Measurements from ENCODE around the gene INTS11.

DNA sequence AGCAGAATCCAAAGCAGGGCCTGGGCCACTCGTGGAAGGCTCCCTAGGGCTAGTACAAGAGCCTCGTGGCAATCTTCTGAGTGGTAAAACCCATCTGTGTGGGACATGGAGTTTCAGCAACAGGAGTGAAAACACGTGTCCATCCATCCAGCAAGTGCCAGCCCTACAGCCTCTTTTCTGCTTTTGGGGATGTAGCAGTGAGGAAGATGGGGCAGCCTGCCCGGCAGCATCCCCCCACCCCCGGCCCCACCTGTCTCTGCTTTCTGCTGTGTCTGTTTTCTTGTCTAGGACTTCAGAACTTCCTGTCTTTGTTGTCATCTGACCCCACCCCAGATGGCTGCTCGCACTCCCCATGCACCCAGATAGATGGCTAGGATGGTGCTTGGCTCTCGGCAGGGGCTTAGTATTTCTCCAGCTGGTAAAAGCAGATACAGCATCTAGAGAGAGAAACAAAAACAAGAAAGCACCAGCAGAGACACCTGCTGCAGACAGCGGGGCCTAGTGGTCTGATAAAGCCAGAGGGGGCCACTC is 1.7 kb upstream of the INTS11 start:
- no peak for TF ChIP-seq YY1 (IDR thresholded peaks at IDR 0.05; ENCODE audit: low read depth)
- TF ChIP-seq, protein P1, sequence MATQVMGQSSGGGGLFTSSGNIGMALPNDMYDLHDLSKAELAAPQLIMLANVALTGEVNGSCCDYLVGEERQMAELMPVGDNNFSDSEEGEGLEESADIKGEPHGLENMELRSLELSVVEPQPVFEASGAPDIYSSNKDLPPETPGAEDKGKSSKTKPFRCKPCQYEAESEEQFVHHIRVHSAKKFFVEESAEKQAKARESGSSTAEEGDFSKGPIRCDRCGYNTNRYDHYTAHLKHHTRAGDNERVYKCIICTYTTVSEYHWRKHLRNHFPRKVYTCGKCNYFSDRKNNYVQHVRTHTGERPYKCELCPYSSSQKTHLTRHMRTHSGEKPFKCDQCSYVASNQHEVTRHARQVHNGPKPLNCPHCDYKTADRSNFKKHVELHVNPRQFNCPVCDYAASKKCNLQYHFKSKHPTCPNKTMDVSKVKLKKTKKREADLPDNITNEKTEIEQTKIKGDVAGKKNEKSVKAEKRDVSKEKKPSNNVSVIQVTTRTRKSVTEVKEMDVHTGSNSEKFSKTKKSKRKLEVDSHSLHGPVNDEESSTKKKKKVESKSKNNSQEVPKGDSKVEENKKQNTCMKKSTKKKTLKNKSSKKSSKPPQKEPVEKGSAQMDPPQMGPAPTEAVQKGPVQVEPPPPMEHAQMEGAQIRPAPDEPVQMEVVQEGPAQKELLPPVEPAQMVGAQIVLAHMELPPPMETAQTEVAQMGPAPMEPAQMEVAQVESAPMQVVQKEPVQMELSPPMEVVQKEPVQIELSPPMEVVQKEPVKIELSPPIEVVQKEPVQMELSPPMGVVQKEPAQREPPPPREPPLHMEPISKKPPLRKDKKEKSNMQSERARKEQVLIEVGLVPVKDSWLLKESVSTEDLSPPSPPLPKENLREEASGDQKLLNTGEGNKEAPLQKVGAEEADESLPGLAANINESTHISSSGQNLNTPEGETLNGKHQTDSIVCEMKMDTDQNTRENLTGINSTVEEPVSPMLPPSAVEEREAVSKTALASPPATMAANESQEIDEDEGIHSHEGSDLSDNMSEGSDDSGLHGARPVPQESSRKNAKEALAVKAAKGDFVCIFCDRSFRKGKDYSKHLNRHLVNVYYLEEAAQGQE (IDR thresholded peaks at IDR 0.05; ENCODE audit: low read depth) = no peak
- no peak for TF ChIP-seq EP300 (IDR thresholded peaks at IDR 0.05; ENCODE audit: borderline replicate concordance)
- TF ChIP-seq TAF1 (IDR thresholded peaks at IDR 0.05; ENCODE audit: low read depth) = no peak
- no peak for TF ChIP-seq ZBTB7A (IDR thresholded peaks at IDR 0.05; ENCODE audit: low read depth)
- TF ChIP-seq CEBPB (IDR thresholded peaks at IDR 0.05) = no peak
- TF ChIP-seq NFIC (IDR thresholded peaks at IDR 0.05) = no peak
- TF ChIP-seq TEAD4 (IDR thresholded peaks at IDR 0.05) = no peak
- TF ChIP-seq, protein P2, sequence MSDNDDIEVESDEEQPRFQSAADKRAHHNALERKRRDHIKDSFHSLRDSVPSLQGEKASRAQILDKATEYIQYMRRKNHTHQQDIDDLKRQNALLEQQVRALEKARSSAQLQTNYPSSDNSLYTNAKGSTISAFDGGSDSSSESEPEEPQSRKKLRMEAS (IDR thresholded peaks at IDR 0.05) = no peak
